ENCODE data around the gene UTP14C. TPM values are rescaled to one million over a fixed set of nuclear protein-coding genes. Genes with fewer than 3 reads are reported as not detected.

The UTP14C gene
- total RNA-seq, 1 experiment from 2014 or later = 11.2 TPM

- Histone ChIP-seq H3K4me1 (ENCODE audit: control insufficient read depth, insufficient read depth, low read length) (peaks cover 12% of the 10 kb centered on the region), H3K4me3 (ENCODE audit: low read depth in 2 of 2, low read length in 2 of 2) (no peak overlapping the region), H3K36me3 (ENCODE audit: control insufficient read depth, insufficient read depth, low read length) (no peaks in the 10 kb centered on the region), H3K27ac (ENCODE audit: low read length) (no peak overlapping the region), H3K27me3 (ENCODE audit: control insufficient read depth, insufficient read depth, low read length) (no peaks in the 10 kb centered on the region), H3K9me3 (ENCODE audit: control insufficient read depth, insufficient read depth, low read depth, low read length) (no peaks in the 10 kb centered on the region)
- DNase-seq (ENCODE audit: low read depth, low spot score) (no peak), ATAC-seq (no peak)
- in situ Hi-C loops (cut with HindIII; ENCODE audit: low pct_unique_long_range_greater_than_20kb, low sequenced_read_pairs) = no loop called here
- TF ChIP-seq, protein P1, sequence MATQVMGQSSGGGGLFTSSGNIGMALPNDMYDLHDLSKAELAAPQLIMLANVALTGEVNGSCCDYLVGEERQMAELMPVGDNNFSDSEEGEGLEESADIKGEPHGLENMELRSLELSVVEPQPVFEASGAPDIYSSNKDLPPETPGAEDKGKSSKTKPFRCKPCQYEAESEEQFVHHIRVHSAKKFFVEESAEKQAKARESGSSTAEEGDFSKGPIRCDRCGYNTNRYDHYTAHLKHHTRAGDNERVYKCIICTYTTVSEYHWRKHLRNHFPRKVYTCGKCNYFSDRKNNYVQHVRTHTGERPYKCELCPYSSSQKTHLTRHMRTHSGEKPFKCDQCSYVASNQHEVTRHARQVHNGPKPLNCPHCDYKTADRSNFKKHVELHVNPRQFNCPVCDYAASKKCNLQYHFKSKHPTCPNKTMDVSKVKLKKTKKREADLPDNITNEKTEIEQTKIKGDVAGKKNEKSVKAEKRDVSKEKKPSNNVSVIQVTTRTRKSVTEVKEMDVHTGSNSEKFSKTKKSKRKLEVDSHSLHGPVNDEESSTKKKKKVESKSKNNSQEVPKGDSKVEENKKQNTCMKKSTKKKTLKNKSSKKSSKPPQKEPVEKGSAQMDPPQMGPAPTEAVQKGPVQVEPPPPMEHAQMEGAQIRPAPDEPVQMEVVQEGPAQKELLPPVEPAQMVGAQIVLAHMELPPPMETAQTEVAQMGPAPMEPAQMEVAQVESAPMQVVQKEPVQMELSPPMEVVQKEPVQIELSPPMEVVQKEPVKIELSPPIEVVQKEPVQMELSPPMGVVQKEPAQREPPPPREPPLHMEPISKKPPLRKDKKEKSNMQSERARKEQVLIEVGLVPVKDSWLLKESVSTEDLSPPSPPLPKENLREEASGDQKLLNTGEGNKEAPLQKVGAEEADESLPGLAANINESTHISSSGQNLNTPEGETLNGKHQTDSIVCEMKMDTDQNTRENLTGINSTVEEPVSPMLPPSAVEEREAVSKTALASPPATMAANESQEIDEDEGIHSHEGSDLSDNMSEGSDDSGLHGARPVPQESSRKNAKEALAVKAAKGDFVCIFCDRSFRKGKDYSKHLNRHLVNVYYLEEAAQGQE (IDR thresholded peaks at IDR 0.05; ENCODE audit: insufficient read depth in 1 of 2, low read depth in 2 of 2, low read length in 1 of 2) = no peak
- TF ChIP-seq SIN3A (IDR thresholded peaks at IDR 0.05; ENCODE audit: borderline replicate concordance, insufficient read depth, low read depth, low read length) (no peak), TCF7L2 (IDR thresholded peaks at IDR 0.05; ENCODE audit: low read depth, low read length) (no peak), POLR2AphosphoS5 (IDR thresholded peaks at IDR 0.05; ENCODE audit: low read depth, low read length) (no peak)
- TF ChIP-seq, protein P2, sequence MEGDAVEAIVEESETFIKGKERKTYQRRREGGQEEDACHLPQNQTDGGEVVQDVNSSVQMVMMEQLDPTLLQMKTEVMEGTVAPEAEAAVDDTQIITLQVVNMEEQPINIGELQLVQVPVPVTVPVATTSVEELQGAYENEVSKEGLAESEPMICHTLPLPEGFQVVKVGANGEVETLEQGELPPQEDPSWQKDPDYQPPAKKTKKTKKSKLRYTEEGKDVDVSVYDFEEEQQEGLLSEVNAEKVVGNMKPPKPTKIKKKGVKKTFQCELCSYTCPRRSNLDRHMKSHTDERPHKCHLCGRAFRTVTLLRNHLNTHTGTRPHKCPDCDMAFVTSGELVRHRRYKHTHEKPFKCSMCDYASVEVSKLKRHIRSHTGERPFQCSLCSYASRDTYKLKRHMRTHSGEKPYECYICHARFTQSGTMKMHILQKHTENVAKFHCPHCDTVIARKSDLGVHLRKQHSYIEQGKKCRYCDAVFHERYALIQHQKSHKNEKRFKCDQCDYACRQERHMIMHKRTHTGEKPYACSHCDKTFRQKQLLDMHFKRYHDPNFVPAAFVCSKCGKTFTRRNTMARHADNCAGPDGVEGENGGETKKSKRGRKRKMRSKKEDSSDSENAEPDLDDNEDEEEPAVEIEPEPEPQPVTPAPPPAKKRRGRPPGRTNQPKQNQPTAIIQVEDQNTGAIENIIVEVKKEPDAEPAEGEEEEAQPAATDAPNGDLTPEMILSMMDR (IDR thresholded peaks at IDR 0.05) = peak; percentile 13; the same call in 1 of the 2 replicates
- CTCF ChIA-PET = interaction anchor here (1.1 kb wide), 1 partner anchor 8 kb away, joined by 4 read pairs; the partner anchor contains the start of gene ALG11
- intact Hi-C loops (cut with micrococcal nuclease; ENCODE audit: unreplicated experiment) = loop anchor here (10.0 kb wide), 1 partner anchor 190 kb away; no protein-coding TSS in a partner anchor
- POLR2A ChIA-PET = interaction anchor here (0.6 kb wide), 1 partner anchor 1435 kb away, joined by 3 read pairs; no protein-coding TSS in a partner anchor
- BruUV-seq (replicated peaks) = no TSS peak
Observed at GRCh38 chr13:52004511-52005170, 19.9 kb upstream of the UTP14C start.

GRCh38 chr13:52005841-52006522 lies 18.5 kb upstream of the UTP14C start:
- ATAC-seq = no peak
- no TSS peak for BruUV-seq (replicated peaks)
- DNase-seq (ENCODE audit: low read depth, low spot score) = no peak
- no peaks in the 10 kb centered on the region for H3K36me3 ChIP-seq (ENCODE audit: control insufficient read depth, insufficient read depth, low read length)
- no peak overlapping the region for H3K4me3 ChIP-seq (ENCODE audit: low read depth in 2 of 2, low read length in 2 of 2)
- CTCF ChIA-PET = no interaction called here
- no peak for TF ChIP-seq SIN3A (IDR thresholded peaks at IDR 0.05; ENCODE audit: borderline replicate concordance, insufficient read depth, low read depth, low read length)
- TF ChIP-seq, protein P2 (IDR thresholded peaks at IDR 0.05) = no peak
- TF ChIP-seq, protein P1 (IDR thresholded peaks at IDR 0.05; ENCODE audit: insufficient read depth in 1 of 2, low read depth in 2 of 2, low read length in 1 of 2) = no peak
- no peak for TF ChIP-seq TCF7L2 (IDR thresholded peaks at IDR 0.05; ENCODE audit: low read depth, low read length)
- no peak for TF ChIP-seq POLR2AphosphoS5 (IDR thresholded peaks at IDR 0.05; ENCODE audit: low read depth, low read length)
- peaks cover 4% of the 10 kb centered on the region; the same call in 1 of the 2 replicates for H3K4me1 ChIP-seq (ENCODE audit: control insufficient read depth, insufficient read depth, low read length)
- H3K27ac ChIP-seq (ENCODE audit: low read length) = no peak overlapping the region
- intact Hi-C loops (cut with micrococcal nuclease; ENCODE audit: unreplicated experiment) (loop anchor here (10.0 kb wide), 1 partner anchor 189 kb away; no protein-coding TSS in a partner anchor), in situ Hi-C loops (cut with HindIII; ENCODE audit: low pct_unique_long_range_greater_than_20kb, low sequenced_read_pairs) (no loop called here)
- no peaks in the 10 kb centered on the region for H3K9me3 ChIP-seq (ENCODE audit: control insufficient read depth, insufficient read depth, low read depth, low read length)
- H3K27me3 ChIP-seq (ENCODE audit: control insufficient read depth, insufficient read depth, low read length) = no peaks in the 10 kb centered on the region
- POLR2A ChIA-PET = no interaction called here

Data from Panc1 (cell line).